HG03103 (cell line): ENCODE results near the gene FER.

ENCODE experiments used
- ATAC-seq: cut with Tn5 transposase; IDR thresholded peaks from one replicate; pipeline ENCODE4 v1.9.1; 2021; ENCODE audit warnings: low read depth; ENCODE audit not compliant: unreplicated experiment

FER gene

GRCh38 chr5:109099081-109099480, 351.4 kb downstream of the FER start:
- no peak for ATAC-seq

- ATAC-seq, result no peak
Observed at GRCh38 chr5:109100971-109101370, 353.3 kb downstream of the FER start.

GRCh38 chr5:109102096-109102690, 354.5 kb downstream of the FER start:
- no peak for ATAC-seq

- no peak for ATAC-seq
Observed at GRCh38 chr5:109105631-109106267, 358.1 kb downstream of the FER start.

- no peak for ATAC-seq
Observed at GRCh38 chr5:109111680-109112079, 364.0 kb downstream of the FER start.

GRCh38 chr5:109113608-109114007, 365.9 kb downstream of the FER start:
- ATAC-seq, result no peak

- ATAC-seq, result no peak
Observed at GRCh38 chr5:109121225-109121624, 373.5 kb downstream of the FER start.

- ATAC-seq, result no peak
Observed at GRCh38 chr5:109125755-109126429, 378.2 kb downstream of the FER start.

- ATAC-seq, result no peak
Observed at GRCh38 chr5:109126481-109126880, 378.8 kb downstream of the FER start.

- no peak for ATAC-seq
Observed at GRCh38 chr5:109136906-109137305, 389.2 kb downstream of the FER start.

GRCh38 chr5:109141222-109142200, 393.8 kb downstream of the FER start:
- no peak for ATAC-seq

GRCh38 chr5:109143031-109143430, 395.3 kb downstream of the FER start:
- no peak for ATAC-seq

- ATAC-seq, result no peak
Observed at GRCh38 chr5:109145139-109145538, 397.4 kb downstream of the FER start.

GRCh38 chr5:109146591-109146990, 398.9 kb downstream of the FER start:
- no peak for ATAC-seq

- ATAC-seq, result no peak
Observed at GRCh38 chr5:109152565-109152964, 404.9 kb downstream of the FER start.

- ATAC-seq, result peak; percentile 69
Observed at GRCh38 chr5:109155625-109156024, 407.9 kb downstream of the FER start.

GRCh38 chr5:109156885-109157284, 409.2 kb downstream of the FER start:
- ATAC-seq, result no peak

GRCh38 chr5:109160468-109160867, 412.8 kb downstream of the FER start:
- ATAC-seq, result no peak

- ATAC-seq, result peak; percentile 71
Observed at GRCh38 chr5:109161914-109162683, 414.4 kb downstream of the FER start.

- ATAC-seq, result no peak
Observed at GRCh38 chr5:109163336-109163735, 415.6 kb downstream of the FER start.
